ENCODE measurements around the gene ELP2. TPM values are rescaled to one million over a fixed set of nuclear protein-coding genes. Genes with fewer than 3 reads are reported as not detected.

Gene ELP2
- total RNA-seq, 1 donor from 2014 or later = 111 TPM

DNA sequence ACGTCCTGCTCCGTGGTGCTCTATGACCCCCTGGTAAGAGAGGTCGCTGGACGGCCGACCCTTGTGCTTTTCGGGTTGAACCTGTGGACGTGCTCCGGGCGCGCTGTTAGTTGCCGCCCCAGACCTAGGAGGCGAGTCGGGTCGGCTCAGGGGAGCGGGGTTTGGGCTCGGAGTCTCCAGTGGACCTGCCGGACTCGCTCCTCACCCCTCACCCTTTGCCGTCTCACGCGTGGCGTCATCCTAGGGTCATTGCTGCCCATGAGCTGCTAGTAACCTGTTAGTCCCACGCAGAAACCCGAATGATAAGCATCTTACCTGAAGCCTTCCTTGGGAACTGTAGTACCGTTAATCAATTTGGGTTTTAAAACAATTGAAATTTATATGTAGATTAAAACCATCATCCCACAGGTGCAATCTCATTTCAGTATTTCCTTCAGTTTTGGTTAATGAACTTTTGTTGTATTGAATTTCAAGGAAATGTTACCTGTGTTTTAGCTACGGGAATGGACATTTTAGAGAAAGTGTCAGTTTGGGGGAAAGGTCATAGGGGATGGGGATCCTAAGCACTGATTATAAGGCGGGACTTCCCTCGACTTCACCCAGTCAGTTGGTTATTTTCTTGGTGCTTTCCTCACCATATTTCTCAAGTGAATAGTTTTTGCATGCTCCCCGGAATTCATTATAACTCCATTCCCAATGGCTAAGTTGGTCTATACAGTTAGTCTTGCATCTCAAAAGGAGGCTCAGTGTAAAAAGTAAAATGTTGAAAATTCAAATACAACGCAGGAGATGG lies 536 bp downstream of the ELP2 start:
- H3K27ac Mint-ChIP-seq = peak overlapping the region; percentile 99
- peaks cover 2% of the 10 kb centered on the region for H3K36me3 Mint-ChIP-seq (ENCODE audit: insufficient read depth)
- peak overlapping the region; percentile 97 for H3K4me3 Mint-ChIP-seq (ENCODE audit: low read depth)
- DNase-seq (ENCODE audit: low spot score, unreplicated experiment) = no peak
- H3K27me3 Mint-ChIP-seq = no peaks in the 10 kb centered on the region
- H3K9me3 Mint-ChIP-seq (ENCODE audit: low read depth) = no peaks in the 10 kb centered on the region
- TF ChIP-seq, protein P1, sequence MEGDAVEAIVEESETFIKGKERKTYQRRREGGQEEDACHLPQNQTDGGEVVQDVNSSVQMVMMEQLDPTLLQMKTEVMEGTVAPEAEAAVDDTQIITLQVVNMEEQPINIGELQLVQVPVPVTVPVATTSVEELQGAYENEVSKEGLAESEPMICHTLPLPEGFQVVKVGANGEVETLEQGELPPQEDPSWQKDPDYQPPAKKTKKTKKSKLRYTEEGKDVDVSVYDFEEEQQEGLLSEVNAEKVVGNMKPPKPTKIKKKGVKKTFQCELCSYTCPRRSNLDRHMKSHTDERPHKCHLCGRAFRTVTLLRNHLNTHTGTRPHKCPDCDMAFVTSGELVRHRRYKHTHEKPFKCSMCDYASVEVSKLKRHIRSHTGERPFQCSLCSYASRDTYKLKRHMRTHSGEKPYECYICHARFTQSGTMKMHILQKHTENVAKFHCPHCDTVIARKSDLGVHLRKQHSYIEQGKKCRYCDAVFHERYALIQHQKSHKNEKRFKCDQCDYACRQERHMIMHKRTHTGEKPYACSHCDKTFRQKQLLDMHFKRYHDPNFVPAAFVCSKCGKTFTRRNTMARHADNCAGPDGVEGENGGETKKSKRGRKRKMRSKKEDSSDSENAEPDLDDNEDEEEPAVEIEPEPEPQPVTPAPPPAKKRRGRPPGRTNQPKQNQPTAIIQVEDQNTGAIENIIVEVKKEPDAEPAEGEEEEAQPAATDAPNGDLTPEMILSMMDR (IDR thresholded peaks at IDR 0.05; ENCODE audit: unreplicated experiment) = no peak
- peaks cover 20% of the 10 kb centered on the region for H3K4me1 Mint-ChIP-seq (ENCODE audit: low read depth)

DNA sequence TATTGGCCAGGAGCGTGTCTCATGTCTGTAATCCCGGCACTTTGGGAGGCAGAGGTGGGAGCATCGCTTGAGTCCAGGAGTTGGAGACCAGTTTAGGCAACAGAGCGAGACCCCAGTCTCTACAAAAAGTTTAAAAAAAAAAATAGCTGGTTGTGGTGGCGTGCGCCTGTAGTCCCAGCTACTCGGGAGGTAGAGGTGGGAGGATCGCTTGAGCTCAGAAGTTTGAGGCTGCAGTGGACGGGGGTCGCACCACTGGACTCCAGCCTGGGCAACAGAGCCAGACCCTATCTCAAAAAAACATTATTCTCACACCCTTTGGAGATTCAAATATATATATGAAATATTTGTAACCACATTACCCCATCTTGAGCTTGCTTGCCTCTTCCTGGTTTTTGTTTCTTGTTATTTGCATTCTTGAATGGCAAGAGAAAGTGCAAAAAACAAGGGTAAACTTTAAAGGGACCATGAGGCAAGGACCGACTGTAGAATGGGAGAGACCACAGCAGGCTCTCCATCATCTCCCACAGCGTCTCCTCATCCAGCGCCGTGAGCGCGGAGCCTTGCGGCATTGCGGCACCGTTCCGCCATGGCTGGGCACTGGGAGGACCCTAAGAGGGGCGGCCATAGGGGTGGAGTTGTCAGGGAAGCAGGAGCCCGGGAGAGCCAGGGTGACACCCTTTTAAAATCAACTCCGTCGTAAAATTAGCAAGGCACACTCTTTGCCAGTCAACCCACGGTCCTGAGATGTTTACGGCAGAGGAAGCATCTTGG lies 1.4 kb downstream of the ELP2 start:
- H3K4me3 Mint-ChIP-seq (ENCODE audit: low read depth) = peak overlapping the region; percentile 97
- no peak overlapping the region for H3K27ac Mint-ChIP-seq
- peaks cover 2% of the 10 kb centered on the region for H3K36me3 Mint-ChIP-seq (ENCODE audit: insufficient read depth)
- peaks cover 20% of the 10 kb centered on the region for H3K4me1 Mint-ChIP-seq (ENCODE audit: low read depth)
- no peaks in the 10 kb centered on the region for H3K9me3 Mint-ChIP-seq (ENCODE audit: low read depth)
- TF ChIP-seq, protein P1 (IDR thresholded peaks at IDR 0.05; ENCODE audit: unreplicated experiment) = no peak
- H3K27me3 Mint-ChIP-seq = no peaks in the 10 kb centered on the region
- DNase-seq (ENCODE audit: low spot score, unreplicated experiment) = no peak

DNA sequence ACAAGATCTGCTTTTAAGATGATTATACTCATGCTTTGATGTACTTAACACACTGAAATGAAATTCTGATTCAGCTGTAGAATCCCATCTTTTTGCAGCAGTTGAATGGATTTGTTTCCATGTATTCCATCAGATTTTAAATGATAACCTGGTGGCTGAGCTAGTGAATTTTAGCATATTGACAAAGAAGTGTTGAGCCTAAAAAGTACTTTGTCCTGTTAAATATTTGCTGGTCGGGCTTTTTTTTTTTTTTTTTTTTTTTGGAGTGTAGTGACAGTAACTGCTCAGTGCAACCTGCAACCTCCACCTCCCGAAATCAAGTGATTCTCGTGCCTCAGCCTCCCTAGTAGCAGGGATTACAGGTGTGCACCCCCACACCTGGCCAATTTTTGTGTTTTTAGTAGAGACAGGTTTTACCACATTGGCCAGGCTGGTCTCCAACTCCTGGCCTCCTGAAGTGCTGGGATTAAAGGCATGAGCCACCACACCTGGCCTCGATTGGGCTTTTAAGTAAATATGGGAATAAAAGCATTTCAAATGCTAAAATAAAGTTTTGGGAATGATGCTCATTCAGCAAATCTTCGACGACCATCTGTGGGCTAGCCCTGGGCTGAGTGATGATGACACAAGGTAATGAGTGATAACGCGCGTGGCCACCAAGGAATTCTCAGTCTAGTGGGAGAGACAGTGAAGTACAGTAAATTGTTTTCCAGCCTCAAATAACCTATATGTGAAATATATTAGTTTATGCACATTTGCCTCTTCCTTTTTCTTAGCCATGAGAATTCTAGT lies 2.2 kb downstream of the ELP2 start:
- Mint-ChIP-seq H3K36me3 (ENCODE audit: insufficient read depth) (peaks cover 4% of the 10 kb centered on the region), H3K27ac (peak overlapping the region; percentile 62), H3K4me1 (ENCODE audit: low read depth) (peaks cover 20% of the 10 kb centered on the region), H3K4me3 (ENCODE audit: low read depth) (peak overlapping the region; percentile 35), H3K27me3 (no peaks in the 10 kb centered on the region), H3K9me3 (ENCODE audit: low read depth) (no peaks in the 10 kb centered on the region)
- TF ChIP-seq, protein P1 (IDR thresholded peaks at IDR 0.05; ENCODE audit: unreplicated experiment) = no peak
- DNase-seq (ENCODE audit: low spot score, unreplicated experiment) = no peak

DNA sequence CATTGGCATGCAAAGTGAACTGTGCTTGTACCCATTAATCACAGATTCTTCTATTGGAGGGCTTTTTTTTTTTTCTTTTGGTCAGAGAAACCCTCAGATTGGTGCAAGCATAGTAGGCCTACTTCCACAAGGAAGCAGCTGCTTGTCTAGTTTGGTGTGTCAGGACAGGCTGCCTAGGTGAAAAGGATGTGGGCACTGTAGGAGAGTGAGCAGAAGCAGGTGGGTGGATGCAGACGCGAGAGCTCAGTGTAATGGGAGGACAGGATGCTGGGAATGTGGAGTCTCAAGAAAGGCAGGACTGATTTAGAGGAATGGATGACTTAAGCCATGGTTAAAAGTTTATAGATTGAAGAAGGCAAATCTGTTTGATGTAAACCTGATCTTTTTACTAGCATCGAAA lies 3.1 kb downstream of the ELP2 start:
- no peaks in the 10 kb centered on the region for H3K9me3 Mint-ChIP-seq (ENCODE audit: low read depth)
- peaks cover 7% of the 10 kb centered on the region for H3K36me3 Mint-ChIP-seq (ENCODE audit: insufficient read depth)
- TF ChIP-seq, protein P1 (IDR thresholded peaks at IDR 0.05; ENCODE audit: unreplicated experiment) = no peak
- H3K4me1 Mint-ChIP-seq (ENCODE audit: low read depth) = peaks cover 18% of the 10 kb centered on the region
- no peak for DNase-seq (ENCODE audit: low spot score, unreplicated experiment)
- H3K27ac Mint-ChIP-seq = no peak overlapping the region
- H3K4me3 Mint-ChIP-seq (ENCODE audit: low read depth) = no peak overlapping the region
- H3K27me3 Mint-ChIP-seq = no peaks in the 10 kb centered on the region

DNA sequence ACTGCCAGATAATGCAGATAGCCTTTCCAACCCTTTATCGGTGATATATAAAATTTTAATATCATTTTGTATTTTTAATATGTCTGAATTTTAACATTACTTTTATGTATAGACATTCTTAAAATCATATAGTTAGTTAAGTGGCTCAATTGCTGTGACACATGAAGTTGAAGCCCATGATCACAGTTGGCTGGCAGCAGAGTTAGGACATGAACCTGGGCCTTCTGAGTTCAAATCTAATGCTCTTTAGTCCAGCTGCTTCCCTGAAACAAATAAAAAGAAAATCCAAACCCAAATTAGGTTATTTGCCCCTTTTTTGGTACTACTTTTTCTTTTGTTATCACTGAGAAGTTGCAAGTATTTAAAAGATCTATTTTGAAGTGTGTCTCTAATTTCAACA lies 5.6 kb downstream of the ELP2 start:
- peaks cover 7% of the 10 kb centered on the region for H3K36me3 Mint-ChIP-seq (ENCODE audit: insufficient read depth)

More for the DNA sequence above, 5.6 kb downstream of the ELP2 start:
- H3K4me3 Mint-ChIP-seq (ENCODE audit: low read depth) = no peak overlapping the region
- no peak for DNase-seq (ENCODE audit: low spot score, unreplicated experiment)
- no peak overlapping the region for H3K27ac Mint-ChIP-seq
- H3K4me1 Mint-ChIP-seq (ENCODE audit: low read depth) = peaks cover 10% of the 10 kb centered on the region
- TF ChIP-seq, protein P1 (IDR thresholded peaks at IDR 0.05; ENCODE audit: unreplicated experiment) = no peak
- no peaks in the 10 kb centered on the region for H3K27me3 Mint-ChIP-seq
- H3K9me3 Mint-ChIP-seq (ENCODE audit: low read depth) = no peaks in the 10 kb centered on the region

Data from progenitor cell of endocrine pancreas (in vitro differentiated cells).